ENCODE data around the gene GPBP1L1. TPM values are rescaled to one million over a fixed set of nuclear protein-coding genes. Genes with fewer than 3 reads are reported as not detected.
A peak's percentile ranks its signal among the peaks of the same experiment; 100 is the strongest.

The GPBP1L1 gene
- total and polyA plus RNA-seq, 9 of the 15 experiments (the other 6 are each of a cell fraction or from before 2014, with no cell fraction given), result 86.0 to 216 (median 138) TPM

DNA sequence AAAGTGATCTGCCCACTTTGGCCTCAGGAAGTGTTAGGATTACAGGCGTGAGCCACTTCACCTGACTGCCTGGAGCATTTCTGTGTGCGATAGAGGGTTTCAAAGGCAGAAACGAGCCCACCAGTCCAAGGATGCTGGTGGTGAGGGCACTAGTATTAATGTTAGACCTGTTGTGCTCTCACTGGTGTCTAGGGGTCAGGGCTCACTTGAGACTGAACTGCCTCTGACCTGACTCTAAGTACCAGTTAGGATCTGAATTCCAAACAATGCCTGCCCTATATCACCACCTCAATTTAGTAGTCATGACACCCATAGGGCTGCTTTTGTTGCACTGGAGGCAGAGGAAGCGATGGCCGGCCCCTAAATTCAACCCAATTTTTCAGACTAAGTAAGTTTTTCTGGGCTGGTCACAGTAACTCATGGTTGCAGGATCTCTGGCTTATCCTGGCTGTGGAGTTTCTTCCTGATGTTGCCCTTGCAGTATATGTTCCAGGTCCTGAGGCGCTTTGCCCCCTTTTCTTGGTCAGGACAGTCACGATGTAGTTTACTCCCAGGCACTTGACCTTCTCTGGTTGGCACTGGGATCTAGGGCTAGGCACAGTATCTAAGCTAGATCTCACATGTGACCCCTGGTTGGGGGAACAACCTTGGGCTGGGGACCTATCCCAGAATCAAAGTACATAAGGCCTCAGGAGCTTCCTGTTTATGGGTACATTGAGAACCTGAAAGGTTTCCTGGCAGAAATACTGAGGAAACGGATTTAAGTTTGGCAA, 67.0 kb downstream of the GPBP1L1 start:
- H3K27ac ChIP-seq (ENCODE audit: extremely low read depth, low read depth, low read length), result no peak overlapping the region; the same call in 2 of the 3 replicates
- peak; percentile 42 for ATAC-seq
- H3K9ac ChIP-seq (ENCODE audit: insufficient read depth in 1 of 2, low read depth in 2 of 2, low read length in 2 of 2), result no peak overlapping the region
- no peaks in the 10 kb centered on the region for H3K9me3 ChIP-seq (replicated peaks; ENCODE audit: control insufficient read depth, insufficient read depth, low read depth, low read length)
- no peaks in the 10 kb centered on the region for H3K79me2 ChIP-seq (ENCODE audit: control insufficient read depth, insufficient read depth, low read length)
- no peak overlapping the region for H2AFZ ChIP-seq (ENCODE audit: low read depth, low read length)
- peak in 1 of 4 experiments; percentile 31 for DNase-seq (ENCODE audit: extremely low read depth in 1 of 4, low spot score in 3 of 4)
- no peaks in the 10 kb centered on the region; the same call in none of the 2 replicates for H4K20me1 ChIP-seq (replicated peaks; ENCODE audit: control insufficient read depth, insufficient read depth, low read length)
- WGBS (ENCODE audit: insufficient coverage, low coverage, missing lambda C conversion rate), result 61% methylated on average over 8 of the region's 8 CpGs
- H3K4me1 ChIP-seq (replicated peaks in 1 of 2; ENCODE audit: control insufficient read depth in 2 of 2, insufficient read depth in 2 of 2, low read length in 2 of 2), result peaks cover 0 to 17% of the 10 kb centered on the region in 2 experiments; a peak in 2 of 5 replicates
- no TSS peak for BruUV-seq (replicated peaks)
- no peaks in the 10 kb centered on the region for H3K9me1 ChIP-seq (ENCODE audit: control insufficient read depth, insufficient read depth, low read length)
- intact Hi-C loops (cut with micrococcal nuclease) (loop anchor here (2.0 kb wide), 1 partner anchor 261 kb away; no protein-coding TSS in a partner anchor), in situ Hi-C loops (cut with MboI) (no loop called here)
- H3K4me2 ChIP-seq (ENCODE audit: insufficient read depth, low read length), result no peak overlapping the region
- H3K27me3 ChIP-seq (ENCODE audit: control insufficient read depth in 2 of 2, insufficient read depth in 2 of 2, low read length in 2 of 2), result no peaks in the 10 kb centered on the region
- CTCF ChIA-PET (ENCODE audit: low intra/inter-chr PET ratio), result no interaction called here
- POLR2A ChIA-PET, result interaction anchor here (0.6 to 1.2 kb wide), 2 partner anchors 11 to 34 kb away, joined by 3 to 5 read pairs; no protein-coding TSS in a partner anchor
- peaks cover 80% of the 10 kb centered on the region for H3K36me3 ChIP-seq (ENCODE audit: control insufficient read depth, insufficient read depth, low read length)
- H3K4me3 ChIP-seq, result no peak overlapping the region
- peak; percentile 23 for FAIRE-seq
- TF ChIP-seq ESRRA (IDR thresholded peaks at IDR 0.05; ENCODE audit: borderline replicate concordance, low read depth) (no peak), ZNF384 (IDR thresholded peaks at IDR 0.05; ENCODE audit: low read depth, low read length) (no peak), ZZZ3 (IDR thresholded peaks at IDR 0.05) (no peak), DIDO1 (tag; IDR thresholded peaks at IDR 0.05; ENCODE audit: low read depth) (no peak), ZNF217 (CRISPR knock-in tag; IDR thresholded peaks at IDR 0.05) (no peak), TCFL5 (CRISPR knock-in tag; conservative IDR thresholded peaks at IDR 0.05) (no peak), RAD21 (CRISPR knock-in tag; conservative IDR thresholded peaks at IDR 0.05 in 1 of 2, IDR thresholded peaks at IDR 0.05 in 1 of 2) (0 out of 4 replicates have a peak, but pooled peaks of 1 of the 2 experiments have one; percentile 9), NCOA1 (IDR thresholded peaks at IDR 0.05; ENCODE audit: low read depth) (no peak), SUPT5H (IDR thresholded peaks at IDR 0.05) (peak; percentile 66), TAF1 (IDR thresholded peaks at IDR 0.05; ENCODE audit: control insufficient read depth, extremely low read depth, insufficient read depth, low read length, severe bottlenecking) (no peak), MYNN (IDR thresholded peaks at IDR 0.05) (peak; percentile 70), MYNN (CRISPR knock-in tag; IDR thresholded peaks at IDR 0.05) (no peak), PTBP1 (IDR thresholded peaks at IDR 0.05; ENCODE audit: low read depth, low read length) (no peak), PHB (CRISPR knock-in tag; IDR thresholded peaks at IDR 0.05) (no peak), SRSF7 (optimal IDR thresholded peaks at IDR 0.05; ENCODE audit: low read depth, low read length) (no peak), PML (IDR thresholded peaks at IDR 0.05; ENCODE audit: low read length) (peak; percentile 50; the same call in 1 of the 2 replicates), POLR2A (conservative IDR thresholded peaks at IDR 0.05) (peak; percentile 74)
- TF ChIP-seq, protein P1, sequence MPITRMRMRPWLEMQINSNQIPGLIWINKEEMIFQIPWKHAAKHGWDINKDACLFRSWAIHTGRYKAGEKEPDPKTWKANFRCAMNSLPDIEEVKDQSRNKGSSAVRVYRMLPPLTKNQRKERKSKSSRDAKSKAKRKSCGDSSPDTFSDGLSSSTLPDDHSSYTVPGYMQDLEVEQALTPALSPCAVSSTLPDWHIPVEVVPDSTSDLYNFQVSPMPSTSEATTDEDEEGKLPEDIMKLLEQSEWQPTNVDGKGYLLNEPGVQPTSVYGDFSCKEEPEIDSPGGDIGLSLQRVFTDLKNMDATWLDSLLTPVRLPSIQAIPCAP (CRISPR knock-in tag; IDR thresholded peaks at IDR 0.05; ENCODE audit: borderline replicate concordance), result no peak
- TF ChIP-seq, protein P2, sequence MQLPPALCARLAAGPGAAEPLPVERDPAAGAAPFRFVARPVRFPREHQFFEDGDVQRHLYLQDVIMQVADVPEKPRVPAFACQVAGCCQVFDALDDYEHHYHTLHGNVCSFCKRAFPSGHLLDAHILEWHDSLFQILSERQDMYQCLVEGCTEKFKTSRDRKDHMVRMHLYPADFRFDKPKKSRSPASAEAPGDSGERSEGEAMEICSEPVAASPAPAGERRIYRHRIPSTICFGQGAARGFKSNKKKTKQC (CRISPR knock-in tag; IDR thresholded peaks at IDR 0.05), result no peak
- TF ChIP-seq, protein P3, sequence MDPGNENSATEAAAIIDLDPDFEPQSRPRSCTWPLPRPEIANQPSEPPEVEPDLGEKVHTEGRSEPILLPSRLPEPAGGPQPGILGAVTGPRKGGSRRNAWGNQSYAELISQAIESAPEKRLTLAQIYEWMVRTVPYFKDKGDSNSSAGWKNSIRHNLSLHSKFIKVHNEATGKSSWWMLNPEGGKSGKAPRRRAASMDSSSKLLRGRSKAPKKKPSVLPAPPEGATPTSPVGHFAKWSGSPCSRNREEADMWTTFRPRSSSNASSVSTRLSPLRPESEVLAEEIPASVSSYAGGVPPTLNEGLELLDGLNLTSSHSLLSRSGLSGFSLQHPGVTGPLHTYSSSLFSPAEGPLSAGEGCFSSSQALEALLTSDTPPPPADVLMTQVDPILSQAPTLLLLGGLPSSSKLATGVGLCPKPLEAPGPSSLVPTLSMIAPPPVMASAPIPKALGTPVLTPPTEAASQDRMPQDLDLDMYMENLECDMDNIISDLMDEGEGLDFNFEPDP (CRISPR knock-in tag; IDR thresholded peaks at IDR 0.05), result no peak
- TF ChIP-seq, protein P4, sequence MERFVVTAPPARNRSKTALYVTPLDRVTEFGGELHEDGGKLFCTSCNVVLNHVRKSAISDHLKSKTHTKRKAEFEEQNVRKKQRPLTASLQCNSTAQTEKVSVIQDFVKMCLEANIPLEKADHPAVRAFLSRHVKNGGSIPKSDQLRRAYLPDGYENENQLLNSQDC (CRISPR knock-in tag; IDR thresholded peaks at IDR 0.05), result no peak

All from K562 (cell line).